GM12878 (cell line): ENCODE results near the gene GCA. TPM values are rescaled to one million over a fixed set of nuclear protein-coding genes. Genes with fewer than 3 reads are reported as not detected.

ENCODE experiments used
- ATAC-seq: fragments of 200-7000 bp; cut with Tn5 transposase; 3 replicates; pipeline ENCODE4 v1.9.1; 2020; ENCODE audit warnings: mild to moderate bottlenecking, moderate library complexity
- BruUV-seq: library from RNA; stranded (reverse); fragments of 400-500 nt; replicated peaks from 2 replicates; lab custom pipeline; 2021; lab: Mats Ljungman, UMichigan
- CTCF ChIA-PET: fragments of 300-600 bp; sonication (Branson Sonifier 250); formaldehyde crosslinking; extraction: SDS; loops from one replicate; lab custom pipeline; 2021; ENCODE audit warnings: inconsistent platforms; lab: Yijun Ruan, JAX
- POLR2A ChIA-PET: fragments of 350-600 bp; formaldehyde crosslinking; extraction: SDS; loops from one replicate; lab custom pipeline; 2021; ENCODE audit warnings: inconsistent platforms; lab: Charles Lee
- RAD21 ChIA-PET: fragments of 300-600 bp; sonication (Branson Sonifier 250); formaldehyde crosslinking; loops from one replicate; lab custom pipeline; 2023; ENCODE audit warnings: antibody characterized with exemption; ENCODE audit not compliant: unreplicated experiment; lab: Charles Lee
- SMC1A ChIA-PET: fragments of 300-600 bp; sonication (Branson Sonifier 250); formaldehyde crosslinking; loops from one replicate; lab custom pipeline; 2023; ENCODE audit not compliant: unreplicated experiment, uncharacterized antibody; lab: Charles Lee
- DNase-seq: peaks from one replicate; pipeline ENCODE4 v3.0.0-alpha.2; 2011; ENCODE audit warnings: low read depth, low spot score
- FAIRE-seq: peaks from 3 replicates; lab custom pipeline; 2011; peaks lifted over from hg19 to GRCh38; lab: Jason Lieb, UNC
- H2AFZ ChIP-seq: 2 replicates; pipeline ENCODE4 v1.6.0; 2011; ENCODE audit warnings: low read depth, low read length, control low read depth; ENCODE audit not compliant: control insufficient read depth
- H3K27ac ChIP-seq: 2 replicates; pipeline ENCODE4 v1.5.1; 2011; ENCODE audit warnings: control low read depth; ENCODE audit not compliant: control insufficient read depth, insufficient read depth
- H3K27me3 ChIP-seq, 2 experiments: replicated peaks in 1 of 2; 2 replicates each; pipeline versions ENCODE4 v1.6.0 to v1.6.1; 2011; ENCODE audit warnings: low read length in 1 of 2; ENCODE audit not compliant: control insufficient read depth in 2 of 2, insufficient read depth in 2 of 2
- H3K36me3 ChIP-seq, 2 experiments: 2 replicates each; pipeline ENCODE4 v1.5.1; 2011; ENCODE audit warnings: low read length in 1 of 2; ENCODE audit not compliant: control insufficient read depth in 2 of 2, insufficient read depth in 2 of 2
- H3K4me1 ChIP-seq: 2 replicates; pipeline ENCODE4 v1.6.1; 2011; ENCODE audit warnings: mild to moderate bottlenecking, low read length, moderate library complexity, mixed read lengths; ENCODE audit not compliant: control insufficient read depth, insufficient read depth
- H3K4me2 ChIP-seq: 2 replicates; pipeline ENCODE4 v1.6.0; 2011; ENCODE audit warnings: control low read depth; ENCODE audit not compliant: control insufficient read depth, insufficient read depth
- H3K4me3 ChIP-seq: fragments of 200-600 bp; sonication (generic); 2 replicates; pipeline ENCODE4 v1.5.1; 2016
- H3K79me2 ChIP-seq: 2 replicates; pipeline ENCODE4 v1.6.0; 2011; ENCODE audit warnings: low read length; ENCODE audit not compliant: control insufficient read depth, insufficient read depth
- H3K9ac ChIP-seq: 2 replicates; pipeline ENCODE4 v1.8.0; 2011; ENCODE audit warnings: low read length, control low read depth, mixed read lengths; ENCODE audit not compliant: control insufficient read depth, insufficient read depth
- H3K9me3 ChIP-seq: replicated peaks from 3 replicates; pipeline ENCODE4 v1.5.1; 2011; ENCODE audit warnings: mild to moderate bottlenecking, low read length; ENCODE audit not compliant: control insufficient read depth, insufficient read depth
- H4K20me1 ChIP-seq: 2 replicates; pipeline ENCODE4 v1.6.0; 2011; ENCODE audit not compliant: control insufficient read depth, insufficient read depth
- CREM ChIP-seq: IDR thresholded peaks from 2 replicates; pipeline ENCODE4 v1.6.1; 2014; ENCODE audit warnings: antibody characterized with exemption, low read depth
- ELK1 ChIP-seq: IDR thresholded peaks from 2 replicates; pipeline ENCODE4 v1.6.1; 2012; ENCODE audit warnings: low read depth, low read length, improper control_type of control experiment
- HDAC2 ChIP-seq: fragments of 200-600 bp; sonication (generic); IDR thresholded peaks from 2 replicates; pipeline ENCODE4 v1.6.1; 2017
- HDGF ChIP-seq: fragments of 450-650 bp; IDR thresholded peaks from 2 replicates; pipeline ENCODE4 v1.6.1; 2016; ENCODE audit warnings: antibody characterized with exemption
- IKZF2 ChIP-seq, 2 experiments: fragments of 450-650 bp; IDR thresholded peaks; 2 replicates each; pipeline ENCODE4 v1.6.1; 2017; ENCODE audit warnings: mild to moderate bottlenecking in 2 of 2, moderate library complexity in 2 of 2
- KAT2A ChIP-seq: conservative IDR thresholded peaks from 2 replicates; pipeline ENCODE4 v1.6.1; 2011; ENCODE audit warnings: low read depth, low read length; ENCODE audit not compliant: control insufficient read depth
- KLF5 ChIP-seq: fragments of 450-650 bp; IDR thresholded peaks from 2 replicates; pipeline ENCODE4 v1.6.1; 2014; ENCODE audit warnings: mild to moderate bottlenecking; ENCODE audit not compliant: partially characterized antibody
- MEF2B ChIP-seq: fragments of 450-650 bp; IDR thresholded peaks from 2 replicates; pipeline ENCODE4 v1.6.1; 2018; ENCODE audit warnings: mild to moderate bottlenecking, moderate library complexity; ENCODE audit not compliant: partially characterized antibody, poor library complexity, severe bottlenecking
- MTA3 ChIP-seq: IDR thresholded peaks from 2 replicates; pipeline ENCODE4 v1.6.1; 2012; ENCODE audit warnings: low read length, inconsistent platforms, borderline replicate concordance
- MXI1 ChIP-seq: fragments of 150-350 bp; IDR thresholded peaks from 2 replicates; pipeline ENCODE4 v1.6.1; 2011; ENCODE audit warnings: low read depth, mild to moderate bottlenecking, inconsistent platforms, low read length, improper control_type of control experiment
- NFIC ChIP-seq: IDR thresholded peaks from 2 replicates; pipeline ENCODE4 v1.6.1; 2012; ENCODE audit warnings: low read depth, mild to moderate bottlenecking, inconsistent platforms, low read length, moderate library complexity
- NRF1 ChIP-seq: conservative IDR thresholded peaks from 2 replicates; pipeline ENCODE4 v1.6.1; 2011; ENCODE audit warnings: mild to moderate bottlenecking, low read depth, low read length, improper control_type of control experiment
- RB1 ChIP-seq: fragments of 450-650 bp; formaldehyde crosslinking; IDR thresholded peaks from 2 replicates; pipeline ENCODE4 v1.6.1; 2017; ENCODE audit warnings: mild to moderate bottlenecking, borderline replicate concordance
- RELB ChIP-seq: fragments of 450-650 bp; IDR thresholded peaks from 2 replicates; pipeline ENCODE4 v1.6.1; 2017; ENCODE audit warnings: low read depth, mild to moderate bottlenecking, moderate library complexity
- REST ChIP-seq: IDR thresholded peaks from 2 replicates; pipeline ENCODE4 v1.6.1; 2012; ENCODE audit warnings: mild to moderate bottlenecking, low read depth, low read length
- SIN3A ChIP-seq: IDR thresholded peaks from 2 replicates; pipeline ENCODE4 v1.6.1; 2012; ENCODE audit warnings: low read depth, low read length, improper control_type of control experiment
- WRNIP1 ChIP-seq: IDR thresholded peaks from 2 replicates; pipeline ENCODE4 v1.6.1; 2011; ENCODE audit warnings: low read depth, low read length, improper control_type of control experiment, borderline replicate concordance
- ZNF207 ChIP-seq: fragments of 450-650 bp; IDR thresholded peaks from 2 replicates; pipeline ENCODE4 v1.6.1; 2014; ENCODE audit warnings: antibody characterized with exemption, mild to moderate bottlenecking, borderline replicate concordance
- ZNF217 ChIP-seq: fragments of 450-650 bp; IDR thresholded peaks from 2 replicates; pipeline ENCODE4 v1.6.1; 2017; ENCODE audit warnings: antibody characterized with exemption, mild to moderate bottlenecking
- WGBS: methylation state at CpG from one replicate; pipeline ENCODE4 v1.1.6; 2016; ENCODE audit warnings: low lambda C conversion rate; ENCODE audit not compliant: insufficient replicate concordance, insufficient coverage; ENCODE audit errors: missing lambda C conversion rate; 5-methylcytosine and 5-hydroxymethylcytosine counted together
- in situ Hi-C: fragments of 300-500 bp; cut with MboI; formaldehyde crosslinking; loops from 9 replicates; pipeline ENCODE4 v1.14.3; 2018; ENCODE audit warnings: mixed read lengths
- intact Hi-C: fragments of 100-400 bp; cut with micrococcal nuclease; formaldehyde crosslinking; loops from one replicate; pipeline ENCODE4 v1.14.2; 2022; ENCODE audit not compliant: unreplicated experiment
- polyA plus RNA-seq, 11 experiments: library from polyadenylated mRNA; depleted of rRNA in 4 of 11; unstranded in 6 of 11; stranded (reverse) in 5 of 11; fragments of >200 nt; fragmentation: Nextera tagmentation in 4 of 11; fragmentation: Illumina TruSeq in 1 of 11; extraction: Ambion mirVana in 4 of 11; extraction: Trizol in 1 of 11; gene quantifications; 1 replicate in 1 of 11; 2 replicates in 10 of 11; pipeline versions ENCODE4 v1.2.1 to v1.2.3, GENCODE V29; 2011 to 2016; ENCODE audit warnings: inconsistent platforms in 2 of 11, missing spikeins in 2 of 11, low read depth in 1 of 11
- total RNA-seq, 4 experiments: library from RNA; depleted of rRNA in 3 of 4; stranded (reverse); fragments of >200 nt in 3 of 4; fragmentation: Illumina TruSeq in 1 of 4; extraction: Trizol in 1 of 4; gene quantifications; 2 replicates each; pipeline versions ENCODE4 v1.2.1 to v1.2.3, GENCODE V29; 2013 to 2021

The GCA gene
- total and polyA plus RNA-seq, 10 of the 15 experiments (the other 5 are each of a cell fraction or from before 2014, with no cell fraction given) = 20.6 to 81.9 (median 32.0) TPM

DNA sequence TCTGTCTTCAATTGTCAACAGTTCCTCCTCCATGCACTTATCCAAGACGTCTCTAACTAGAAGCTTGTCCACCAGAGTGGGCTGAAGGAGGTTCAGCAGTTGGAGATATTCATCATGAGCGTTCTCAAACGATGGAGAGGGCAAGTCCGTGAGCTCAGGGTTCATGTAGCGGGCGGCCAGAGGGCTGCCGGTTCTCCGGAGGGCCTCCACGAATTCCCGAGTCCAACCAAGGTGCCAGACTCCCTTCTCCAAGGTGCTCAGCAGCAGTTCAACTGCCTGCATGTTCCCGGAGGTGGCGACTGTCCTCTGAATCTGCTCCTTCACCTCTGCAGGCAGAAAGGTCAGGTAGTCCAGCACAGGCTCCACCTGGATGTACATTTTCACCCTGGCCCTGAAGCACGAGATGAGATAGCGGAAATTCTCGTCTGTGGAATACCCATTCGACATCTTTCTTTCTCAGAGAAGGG, 26.0 kb upstream of the GCA start:
- RAD21 ChIA-PET = interaction anchor here (1.1 to 4.1 kb wide), 5 partner anchors 9 to 20 kb away, joined by 3 to 33 read pairs (median 5); no protein-coding TSS in a partner anchor
- Histone ChIP-seq H3K4me3 (peak overlapping the region; percentile 90), H3K4me1 (no peaks in the 10 kb centered on the region), H3K9ac (peak overlapping the region; percentile 97), H3K27ac (peak overlapping the region; percentile 98), H3K4me2 (peak overlapping the region; percentile 92), H4K20me1 (no peaks in the 10 kb centered on the region), H3K27me3 (no peaks in the 10 kb centered on the region), H3K9me3 (no peaks in the 10 kb centered on the region), H3K36me3 (peaks cover 0 to 3% of the 10 kb centered on the region in 2 experiments; a peak in 1 of 4 replicates), H3K79me2 (peaks cover 88% of the 10 kb centered on the region), H2AFZ (peak overlapping the region; percentile 93)
- intact Hi-C loops (loop anchor here (2.0 to 10.0 kb wide), 7 partner anchors 25 to 1153 kb away; partner anchors contain the start of genes PSMD14 and TANK), in situ Hi-C loops (loop anchor here (25.0 kb wide), 1 partner anchor 931 kb away; no protein-coding TSS in a partner anchor)
- BruUV-seq = TSS peak; percentile 53
- no peak for DNase-seq
- CTCF ChIA-PET = interaction anchor here (1.0 to 5.8 kb wide), 9 partner anchors 9 to 164 kb away, joined by 3 to 55 read pairs (median 13); partner anchors contain the start of gene GCA
- FAIRE-seq = no peak
- POLR2A ChIA-PET = interaction anchor here (0.5 to 2.2 kb wide), 5 partner anchors 9 to 443 kb away, joined by 3 to 9 read pairs (median 4); partner anchors contain the start of gene GCA
- SMC1A ChIA-PET = interaction anchor here (0.7 to 2.8 kb wide), 8 partner anchors 11 to 46 kb away, joined by 3 to 15 read pairs (median 10); partner anchors contain the start of gene GCA
- ATAC-seq = peak; percentile 1
- under 1% methylated on average over 16 of the region's 16 CpGs for WGBS
- TF ChIP-seq NRF1 = no peak
- TF ChIP-seq IKZF2 (IDR thresholded peaks at IDR 0.05) = no peak
- no peak for TF ChIP-seq KLF5
- peak; percentile 20; the same call in 1 of the 2 replicates for TF ChIP-seq REST
- TF ChIP-seq ELK1 = no peak
- peak; percentile 90; the same call in 1 of the 2 replicates for TF ChIP-seq WRNIP1
- TF ChIP-seq KAT2A = no peak
- no peak for TF ChIP-seq HDGF
- TF ChIP-seq RELB = 0 out of 2 replicates have a peak, but pooled peaks have one; percentile 4
- TF ChIP-seq MXI1 = no peak
- TF ChIP-seq RB1 = no peak
- no peak for TF ChIP-seq ZNF217
- no peak for TF ChIP-seq SIN3A
- no peak for TF ChIP-seq CREM
- no peak for TF ChIP-seq MEF2B
- no peak for TF ChIP-seq HDAC2
- no peak for TF ChIP-seq ZNF207
- no peak for TF ChIP-seq NFIC
- no peak for TF ChIP-seq MTA3
